HG03457 (cell line): Measurements from ENCODE around the gene WRNIP1.

Source experiments
- ATAC-seq: cut with Tn5 transposase; IDR thresholded peaks from one replicate; pipeline ENCODE4 v1.9.1; 2021; ENCODE audit warnings: moderate number of reproducible peaks; ENCODE audit not compliant: unreplicated experiment

The WRNIP1 gene

DNA sequence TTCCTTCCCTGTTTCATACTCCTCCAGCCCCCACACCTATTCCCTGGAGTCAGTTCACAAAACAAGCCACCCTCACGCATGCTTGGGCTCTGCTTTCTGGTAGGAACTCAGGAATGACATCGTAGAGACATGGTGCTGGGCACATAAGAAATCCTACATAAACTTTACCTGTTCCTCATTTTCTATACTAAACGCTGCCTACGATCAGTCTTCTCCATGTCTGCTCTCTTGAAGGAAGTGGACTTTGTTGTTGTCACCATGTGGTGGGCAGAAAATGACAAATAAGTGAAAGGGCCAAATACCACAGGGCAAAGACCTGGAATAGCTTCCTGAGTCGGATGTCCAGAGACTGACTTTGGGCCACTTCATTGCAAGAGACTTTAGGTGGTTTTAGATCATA, 24.6 kb upstream of the WRNIP1 start:
- ATAC-seq: no peak

GRCh38 chr6:2741756-2742155, 23.4 kb upstream of the WRNIP1 start:
- ATAC-seq: no peak

- no peak for ATAC-seq
These were observed 21.6 kb upstream of the WRNIP1 start for GRCh38 chr6:2743280-2744208.

- no peak for ATAC-seq
These were observed 20.9 kb upstream of the WRNIP1 start for GRCh38 chr6:2744209-2744771.

- no peak for ATAC-seq
These were observed 20.4 kb upstream of the WRNIP1 start for GRCh38 chr6:2744778-2745177.

- ATAC-seq: no peak
These were observed 19.9 kb upstream of the WRNIP1 start for GRCh38 chr6:2745246-2745645.

- no peak for ATAC-seq
These were observed 18.6 kb upstream of the WRNIP1 start for GRCh38 chr6:2746557-2747061.

GRCh38 chr6:2748183-2748582, 17.0 kb upstream of the WRNIP1 start:
- no peak for ATAC-seq

- no peak for ATAC-seq
These were observed 15.1 kb upstream of the WRNIP1 start for GRCh38 chr6:2749969-2750600.

GRCh38 chr6:2750832-2751231, 14.4 kb upstream of the WRNIP1 start, which contains the start of gene MYLK4:
Gene MYLK4, minus strand, starts transcription at chr6:2750922. Its CDS starts 1,628 bp downstream, at chr6:2749294.
- no peak for ATAC-seq

GRCh38 chr6:2751871-2752270, 13.3 kb upstream of the WRNIP1 start:
- no peak for ATAC-seq

- no peak for ATAC-seq
These were observed 12.6 kb upstream of the WRNIP1 start for GRCh38 chr6:2752477-2753109.

GRCh38 chr6:2753110-2753489, 12.1 kb upstream of the WRNIP1 start:
- no peak for ATAC-seq

GRCh38 chr6:2753743-2754142, 11.4 kb upstream of the WRNIP1 start:
- ATAC-seq: no peak

- no peak for ATAC-seq
These were observed 10.8 kb upstream of the WRNIP1 start for GRCh38 chr6:2754393-2754792.

- no peak for ATAC-seq
These were observed 10.3 kb upstream of the WRNIP1 start for GRCh38 chr6:2754911-2755310.

GRCh38 chr6:2755456-2755855, 9.7 kb upstream of the WRNIP1 start:
- no peak for ATAC-seq

DNA sequence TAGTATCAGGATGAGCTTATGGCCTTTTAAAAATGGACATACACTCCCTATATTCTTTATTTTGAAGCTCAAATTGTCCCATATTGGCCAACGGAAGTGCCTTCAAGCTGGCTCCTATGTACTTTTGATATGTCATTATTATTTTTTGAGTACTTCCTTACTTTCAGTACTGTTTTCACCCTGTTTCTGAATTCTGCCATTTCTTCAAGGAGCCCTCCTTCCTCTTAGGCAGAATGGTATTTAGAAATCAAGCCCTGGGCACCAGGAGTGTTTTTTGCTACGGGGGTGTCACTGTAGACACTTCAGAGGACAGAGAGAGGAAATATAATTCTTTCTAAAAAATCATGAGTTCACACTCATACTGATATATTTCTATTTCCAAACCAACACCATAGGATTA, 9.0 kb upstream of the WRNIP1 start:
- ATAC-seq: no peak

DNA sequence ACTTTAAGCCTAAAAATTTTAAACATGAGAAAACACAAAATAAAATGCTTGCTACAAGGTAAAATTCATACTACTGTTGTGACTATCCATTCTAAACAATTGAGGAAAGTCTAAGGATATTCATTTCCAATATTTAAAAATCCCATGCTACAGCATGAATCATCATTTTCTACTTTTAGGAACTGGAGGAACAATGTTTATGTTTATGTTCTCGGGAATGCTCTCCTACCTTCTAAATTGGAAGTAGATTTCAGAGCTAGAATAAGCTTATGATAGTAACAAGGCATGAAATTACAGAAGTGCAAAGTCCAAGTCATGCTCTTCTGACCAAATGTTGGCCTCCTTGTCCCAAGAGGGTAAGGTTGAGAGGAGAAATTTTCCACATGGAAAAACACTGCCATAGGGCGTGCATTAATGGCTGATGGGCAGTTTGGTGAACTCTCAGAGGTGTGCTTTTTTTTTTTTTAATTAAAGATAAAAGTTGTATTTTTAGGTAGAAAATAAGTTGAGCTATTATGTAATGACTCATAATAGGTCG, 8.4 kb upstream of the WRNIP1 start:
- ATAC-seq: no peak

- no peak for ATAC-seq
These were observed 6.2 kb upstream of the WRNIP1 start for GRCh38 chr6:2758980-2759379.
